ENCODE results near the gene FRAT1.
"Not testable (repeated sequence)": the region's sequence is repeated elsewhere in the genome, so short reads cannot be mapped to it uniquely, and the experiment has no call there.

FRAT1 gene

DNA sequence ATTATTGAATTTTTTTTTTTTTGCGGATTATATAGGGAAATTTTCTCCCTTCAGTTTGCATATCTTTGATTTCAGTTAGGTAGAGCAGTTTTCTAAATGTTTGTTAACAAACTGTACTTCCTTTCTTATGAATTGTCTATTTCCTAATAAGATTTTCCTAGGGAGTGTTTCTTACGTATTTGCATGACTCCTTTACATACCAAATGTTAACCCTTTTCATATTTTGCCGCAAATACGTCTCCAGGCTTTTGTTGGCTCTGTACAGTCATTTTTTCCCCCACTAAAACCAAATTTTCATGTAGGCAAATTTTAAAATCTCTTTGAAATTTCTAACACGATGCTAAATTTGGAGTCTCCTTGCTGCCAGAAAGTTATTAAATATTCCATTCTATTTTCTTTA, 17.4 kb downstream of the FRAT1 start:
- no peak for DNase-seq

DNA sequence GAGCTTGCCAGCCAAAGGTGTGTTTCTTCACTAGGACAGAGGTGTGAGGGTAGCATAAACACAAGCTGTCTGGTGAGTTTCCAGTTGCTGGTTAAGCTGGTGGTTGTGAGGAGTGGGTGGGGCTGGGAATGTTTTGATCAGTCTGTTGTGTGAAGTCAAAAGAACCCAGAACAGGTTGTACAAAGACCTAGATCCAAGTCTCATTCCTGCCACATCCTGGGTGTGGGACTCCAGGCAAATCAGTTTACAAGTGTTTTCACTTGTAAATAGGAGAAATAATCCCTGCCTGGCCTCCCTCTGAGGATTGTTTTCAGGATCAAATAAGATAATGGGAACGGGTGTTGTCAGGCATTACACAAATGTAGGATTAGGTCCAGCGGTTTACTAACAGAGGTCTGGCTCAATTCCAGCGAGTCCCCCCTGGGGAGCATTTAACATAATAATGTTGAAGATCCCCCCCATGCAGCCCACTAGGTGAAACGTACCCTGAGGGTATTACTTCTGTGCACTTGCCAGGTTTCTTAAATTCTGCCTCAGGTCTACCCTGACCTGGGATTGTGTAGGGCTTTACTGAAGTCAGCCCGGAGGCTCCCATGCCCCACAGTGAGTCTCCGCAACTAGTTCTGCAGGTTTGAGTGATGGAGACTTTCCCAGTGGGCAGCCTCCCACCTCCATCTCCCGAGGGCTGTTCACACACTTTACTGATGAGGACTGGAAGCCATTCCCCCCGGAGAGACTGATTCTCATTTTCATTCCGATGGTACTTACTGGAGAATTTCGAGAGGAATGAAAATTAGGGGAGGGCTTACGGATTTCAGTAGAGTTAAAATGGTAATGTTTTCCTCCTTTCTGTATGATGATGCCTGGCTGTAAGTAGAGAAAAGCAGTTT, 18.1 kb downstream of the FRAT1 start:
- no peak for DNase-seq

- no peak for DNase-seq
Measured at GRCh38 chr10:97338041-97338440, 19.0 kb downstream of the FRAT1 start.

GRCh38 chr10:97341416-97341815, 22.3 kb downstream of the FRAT1 start:
- DNase-seq: no peak

- DNase-seq: not testable (repeated sequence)
Measured at GRCh38 chr10:97343664-97344063, 24.6 kb downstream of the FRAT1 start.

GRCh38 chr10:97347317-97347716, 28.2 kb downstream of the FRAT1 start:
- DNase-seq: no peak

- no peak for DNase-seq
Measured at GRCh38 chr10:97349752-97350513, 30.9 kb downstream of the FRAT1 start.

DNA sequence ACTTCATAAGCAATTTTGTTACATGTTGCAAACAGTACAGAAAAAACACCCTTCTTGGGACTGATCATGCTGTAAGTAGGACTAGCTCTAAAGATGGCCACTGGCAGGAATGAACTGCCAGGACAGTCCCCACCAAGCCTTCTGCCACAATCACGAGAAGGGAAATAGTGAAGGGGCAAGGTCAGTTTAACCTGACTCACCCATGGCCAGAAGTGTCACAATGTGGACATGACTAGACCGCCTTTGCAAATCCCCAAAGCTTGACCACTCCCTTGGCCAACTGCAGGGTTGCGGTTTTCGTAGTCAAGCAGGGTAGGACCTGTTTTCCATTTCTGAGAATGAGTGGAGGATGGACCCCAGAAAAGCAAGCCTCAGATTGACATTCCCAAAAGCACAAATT, 34.9 kb downstream of the FRAT1 start:
- DNase-seq: no peak

GRCh38 chr10:97355571-97355975, 36.5 kb downstream of the FRAT1 start:
- DNase-seq: no peak

DNA sequence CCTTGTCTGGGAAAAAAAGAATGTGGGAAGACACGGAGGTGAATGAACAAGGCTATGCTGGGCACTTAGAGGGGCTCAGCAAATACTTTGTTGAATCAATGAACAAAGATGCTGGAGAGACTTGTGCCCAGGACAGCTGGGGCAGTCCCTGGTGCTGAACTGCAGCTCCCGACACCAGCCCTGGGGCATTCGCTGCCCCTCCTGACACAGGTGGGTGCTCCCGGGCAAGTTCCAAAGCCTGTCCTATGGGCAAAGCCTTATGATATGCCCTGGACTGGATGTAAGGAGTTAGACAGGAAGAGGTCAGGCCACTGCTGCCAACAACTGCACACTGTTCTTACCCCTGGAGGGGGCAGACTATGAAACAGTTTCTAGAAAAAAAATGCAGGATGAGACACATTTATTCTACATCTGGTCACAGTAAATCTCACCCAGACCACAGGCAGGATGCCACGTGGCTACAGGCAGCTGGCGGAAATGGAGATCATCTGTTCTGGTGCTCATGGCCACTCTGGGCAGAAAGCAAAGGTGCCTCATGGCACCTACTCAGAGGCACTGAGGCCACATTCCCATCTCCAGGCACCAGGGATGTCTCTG, 37.3 kb downstream of the FRAT1 start:
- DNase-seq: no peak

DNA sequence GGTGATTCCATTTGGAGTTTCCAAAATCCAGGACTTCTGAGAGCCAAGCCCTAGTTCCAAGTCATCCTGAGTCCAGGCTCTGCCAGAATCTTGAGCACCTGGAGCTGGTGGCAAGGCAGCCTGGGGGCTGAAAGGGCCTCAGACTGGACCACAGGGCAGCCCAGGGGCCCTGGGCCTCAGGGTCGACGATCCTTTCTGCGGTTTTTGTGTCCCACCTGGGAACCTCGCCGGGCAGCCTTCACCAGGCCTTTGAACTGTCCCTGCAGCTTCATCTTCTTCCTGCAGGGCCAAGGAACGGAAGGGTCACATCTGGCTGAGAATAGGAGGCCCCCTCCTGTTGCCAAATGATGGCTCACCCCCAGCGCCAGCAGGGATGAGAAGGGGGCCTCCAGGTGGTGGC, 37.8 kb downstream of the FRAT1 start:
- DNase-seq: no peak

DNA sequence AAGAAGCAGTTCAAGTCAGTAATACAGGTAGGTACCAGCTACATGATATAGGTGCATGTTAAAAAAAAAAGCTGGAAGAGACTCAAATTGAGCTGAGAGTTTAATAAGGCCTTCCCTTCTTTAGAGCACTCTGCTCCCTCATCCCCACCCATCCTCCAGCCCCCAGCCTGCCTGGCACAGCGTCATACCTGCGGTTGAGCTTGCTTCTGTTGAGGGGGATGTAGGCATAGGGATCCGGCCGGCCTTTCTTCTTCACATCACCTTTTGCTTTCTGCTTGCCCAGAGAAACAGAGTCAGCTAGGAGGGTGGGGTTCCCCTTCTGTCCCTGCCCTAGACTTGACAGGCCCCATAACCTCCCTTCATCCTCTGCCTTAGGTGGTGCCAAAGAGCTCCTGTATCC, 39.3 kb downstream of the FRAT1 start:
- no peak for DNase-seq

- DNase-seq: no peak
Measured at GRCh38 chr10:97358781-97359180, 39.7 kb downstream of the FRAT1 start.

DNA sequence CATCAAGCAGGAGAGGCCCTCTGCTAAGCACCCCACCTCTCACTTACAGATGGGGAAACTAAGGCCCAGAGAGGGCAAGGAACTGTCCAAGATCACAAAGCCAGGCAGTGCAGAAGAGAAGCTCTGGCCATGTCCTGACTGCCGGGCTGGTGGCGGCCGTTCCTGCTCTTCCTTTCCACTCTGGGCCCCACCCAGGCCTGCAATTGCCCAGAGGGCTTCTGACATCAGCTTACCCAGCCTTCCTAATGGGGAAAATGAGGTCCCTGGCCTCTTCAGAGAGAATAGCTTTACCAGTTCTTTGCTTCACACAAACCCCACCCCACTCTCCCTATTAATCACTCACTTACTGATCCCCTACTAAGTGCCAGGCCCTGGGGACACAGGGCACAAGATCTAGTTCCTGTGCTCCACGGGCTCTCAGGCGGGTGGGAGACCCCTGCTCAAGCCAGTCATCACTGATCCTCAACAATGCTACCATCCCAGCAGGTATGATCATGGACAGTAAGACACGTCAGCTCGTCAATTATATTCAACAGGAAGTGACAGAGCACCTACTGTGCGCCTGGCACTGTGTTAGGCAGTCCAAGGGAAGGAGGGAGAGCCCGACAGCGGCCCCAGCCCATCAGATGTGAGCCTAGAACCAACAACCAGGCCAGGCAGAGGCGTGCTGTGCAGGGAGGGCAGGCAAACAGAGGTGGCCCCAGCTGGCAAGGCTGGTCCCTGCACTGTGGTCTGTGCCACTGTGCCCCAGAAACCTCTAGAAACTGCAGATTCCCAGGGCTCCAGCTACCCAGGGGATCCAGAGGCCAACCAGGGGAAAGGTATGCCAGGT, 41.9 kb downstream of the FRAT1 start:
- no peak for DNase-seq

DNA sequence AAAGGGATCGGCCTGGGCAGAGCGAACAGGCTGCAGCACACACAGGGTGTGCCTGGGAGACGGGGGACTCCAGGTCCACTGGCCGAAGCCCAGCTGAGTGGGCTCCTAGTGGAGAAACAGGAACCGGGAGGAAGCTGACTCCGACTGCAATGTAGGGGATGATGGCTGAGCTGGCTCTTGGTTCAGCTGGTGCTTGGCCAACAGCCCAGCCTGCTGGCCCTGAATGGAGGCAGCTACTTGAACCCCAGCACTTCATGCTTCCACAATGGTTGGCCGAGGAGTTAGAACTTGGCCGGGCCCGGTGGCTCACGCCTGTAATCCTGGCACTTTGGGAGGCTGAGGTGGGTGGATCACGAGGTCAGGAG, 42.4 kb downstream of the FRAT1 start:
- DNase-seq: no peak

DNA sequence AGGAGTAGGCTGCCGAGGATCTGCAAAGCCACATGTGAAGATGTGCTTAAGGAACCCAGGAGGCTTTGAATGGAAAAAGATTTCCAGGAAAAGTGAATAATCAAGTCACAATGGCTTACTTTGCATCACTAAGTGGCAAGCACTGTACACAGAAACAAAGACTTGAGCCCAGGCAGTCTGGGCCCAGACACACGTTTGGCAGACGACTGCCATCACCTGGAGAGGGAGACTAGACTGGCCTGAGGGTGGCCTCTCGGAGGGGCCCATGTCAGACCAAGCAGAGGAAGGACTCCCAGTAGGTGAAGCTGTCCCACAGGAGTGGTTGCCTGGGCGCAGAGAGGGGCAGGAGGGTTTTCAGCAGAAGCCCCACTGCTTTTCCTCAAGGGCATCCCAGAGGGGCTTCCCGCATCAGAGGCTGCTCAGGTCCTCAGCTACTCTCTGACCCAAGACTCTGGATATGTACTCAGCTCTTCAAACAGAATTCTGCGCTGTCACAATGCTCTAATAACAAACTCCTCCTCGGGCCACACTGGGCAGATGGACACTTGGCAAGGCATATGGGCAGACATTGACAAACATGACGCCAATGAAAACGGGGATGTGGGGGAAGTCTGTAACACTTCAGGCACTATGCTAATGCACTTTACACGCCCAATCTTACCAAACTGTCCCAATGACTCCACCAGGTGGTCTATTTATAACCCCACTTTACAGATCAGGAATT, 43.4 kb downstream of the FRAT1 start:
- DNase-seq: no peak

DNA sequence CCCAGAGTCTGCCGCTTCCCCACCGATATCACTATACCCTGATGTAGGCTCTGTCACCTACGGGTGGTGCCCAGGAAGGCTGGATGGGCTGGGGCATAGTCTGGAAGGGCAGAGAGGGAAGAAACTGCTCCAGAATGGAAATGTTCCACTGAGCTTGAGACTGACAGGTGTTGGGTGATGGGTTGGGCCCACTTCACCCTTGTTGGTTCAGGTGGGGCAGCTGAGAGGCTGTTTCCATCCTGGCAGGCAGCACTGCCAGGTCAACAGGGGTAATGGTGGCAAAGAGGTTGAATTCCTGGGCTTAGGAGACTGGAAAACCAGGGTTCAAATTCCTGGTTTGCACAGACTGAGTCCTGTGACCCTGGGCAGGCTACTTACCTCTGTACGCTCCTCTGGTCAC, 44.0 kb downstream of the FRAT1 start:
- no peak for DNase-seq

DNA sequence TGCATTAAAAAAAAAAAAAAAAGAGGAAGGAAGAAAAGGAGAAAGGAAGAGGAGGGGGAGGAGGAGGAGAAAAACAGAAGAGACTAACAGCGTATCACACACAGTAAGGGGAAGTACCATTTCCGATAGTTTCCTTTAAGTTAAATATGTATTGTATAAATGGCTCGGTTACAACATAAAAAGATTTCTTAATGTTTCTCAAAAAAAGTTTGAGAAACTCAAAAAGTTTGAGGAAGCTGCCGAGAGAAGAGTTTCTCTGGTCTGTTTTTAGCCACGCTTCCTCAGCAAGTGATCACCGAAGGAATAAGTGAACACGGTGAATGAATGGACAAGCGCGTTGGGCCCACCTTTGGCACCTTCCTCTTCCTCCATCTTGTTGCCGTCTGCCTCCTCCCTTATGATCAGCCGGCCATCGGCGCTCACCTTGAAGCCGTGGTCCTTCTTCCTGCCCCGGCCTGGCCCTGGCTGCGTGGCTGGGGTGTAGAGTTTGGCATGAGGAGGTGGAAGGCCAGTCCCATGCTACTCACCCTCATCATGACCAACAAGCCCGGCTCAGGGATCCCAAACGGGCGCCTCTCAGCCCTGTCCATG, 46.8 kb downstream of the FRAT1 start:
- no peak for DNase-seq

DNA sequence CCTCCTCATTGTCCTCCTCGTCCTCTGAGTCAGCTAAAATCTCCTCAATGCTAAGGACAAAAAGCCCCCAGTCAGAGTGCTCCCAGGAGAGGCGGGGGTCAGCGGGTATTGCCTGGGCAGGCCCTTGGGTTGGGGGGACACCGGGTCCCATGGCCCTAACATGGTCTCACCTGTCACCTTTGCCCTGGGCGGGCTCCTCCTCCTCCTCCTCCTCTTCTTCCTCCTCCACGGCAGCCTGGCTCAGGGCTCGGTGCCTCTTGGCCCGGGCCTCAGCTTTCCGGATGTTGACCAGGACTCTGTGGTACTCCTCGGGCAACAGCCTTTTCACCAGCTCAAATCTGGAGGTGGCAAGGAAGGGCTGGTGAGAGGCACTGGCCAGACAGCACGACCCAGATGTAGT, 47.5 kb downstream of the FRAT1 start:
- DNase-seq: no peak

DNA sequence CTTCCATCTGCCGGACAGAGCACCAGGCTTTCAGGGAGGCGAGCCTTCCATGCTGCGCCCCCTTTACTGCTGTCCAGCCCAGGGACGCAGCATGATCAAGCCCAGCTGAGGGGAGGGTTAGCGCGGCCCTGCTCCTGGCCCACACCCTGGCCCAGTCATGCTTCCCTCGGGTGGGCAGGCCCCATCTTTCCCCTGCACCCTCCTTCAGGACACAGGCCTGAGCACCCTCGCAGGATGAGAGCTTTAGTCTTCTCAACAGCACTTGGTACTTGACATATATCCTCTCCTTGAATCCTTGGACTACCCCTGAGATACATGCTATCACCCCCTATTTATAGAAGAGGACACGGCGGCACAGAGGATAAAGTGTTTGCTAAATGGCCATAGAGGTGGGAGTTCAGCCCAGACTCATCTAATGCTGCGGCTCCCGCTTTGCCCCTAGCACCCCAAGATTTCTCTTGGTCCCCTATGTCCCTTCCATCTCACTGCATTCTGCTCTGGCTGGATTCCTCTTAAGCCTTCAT, 48.1 kb downstream of the FRAT1 start:
- DNase-seq: no peak

Data from 8988T (cell line).